HEK293 (cell line): ENCODE measurements around the gene SURF1.

ENCODE experiments used
- CTCF ChIA-PET: fragments of 350-600 bp; formaldehyde crosslinking; extraction: SDS; loops from one replicate; lab custom pipeline; 2021; ENCODE audit warnings: antibody characterized with exemption; lab: Yijun Ruan, JAX
- POLR2A ChIA-PET: fragments of 300-600 bp; formaldehyde crosslinking; extraction: SDS; loops from one replicate; lab custom pipeline; 2020; ENCODE audit warnings: antibody characterized with exemption, inconsistent platforms; lab: Yijun Ruan, JAX
- H3K27ac ChIP-seq: fragments of 200-500 bp; sonication (Bioruptor generic); 2 replicates; pipeline ENCODE4 v1.5.1; 2014; ENCODE audit warnings: low read depth, low read length, control low read depth, inconsistent platforms; ENCODE audit errors: extremely low read depth
- H3K36me3 ChIP-seq, 2 experiments: fragments of 200-500 bp in 1 of 2; sonication (Bioruptor generic) in 1 of 2; 1 replicate in 1 of 2; 2 replicates in 1 of 2; pipeline ENCODE4 v1.5.1; 2014 to 2017; ENCODE audit warnings: inconsistent platforms in 2 of 2, low read length in 2 of 2; ENCODE audit not compliant: control insufficient read depth in 2 of 2, insufficient read depth in 1 of 2
- H3K4me1 ChIP-seq: fragments of 200-500 bp; sonication (Bioruptor generic); 2 replicates; pipeline ENCODE4 v1.5.1; 2014; ENCODE audit warnings: mild to moderate bottlenecking, low read length, inconsistent platforms; ENCODE audit not compliant: control insufficient read depth, insufficient read depth
- H3K4me3 ChIP-seq: 2 replicates; pipeline ENCODE4 v1.5.1; 2011; ENCODE audit warnings: low read depth, mild to moderate bottlenecking, control low read depth, low read length, moderate library complexity
- H3K9me3 ChIP-seq: fragments of 200-500 bp; sonication (Bioruptor generic); 2 replicates; pipeline ENCODE4 v1.5.1; 2014; ENCODE audit warnings: low read depth, low read length, inconsistent platforms; ENCODE audit not compliant: control insufficient read depth, insufficient read depth
- CTCF ChIP-seq: fragments of 450-650 bp; formaldehyde crosslinking; IDR thresholded peaks from 2 replicates; pipeline ENCODE4 v1.5.1; 2016; ENCODE audit warnings: missing biosample characterization, missing genetic modification characterization
- HOXA7 ChIP-seq: sonication (generic); formaldehyde crosslinking; IDR thresholded peaks from 2 replicates; pipeline ENCODE4 v1.8.1; 2022; ENCODE audit warnings: missing genetic modification reagents, borderline replicate concordance
- REST ChIP-seq: fragments of 450-650 bp; formaldehyde crosslinking; IDR thresholded peaks from 2 replicates; pipeline ENCODE4 v1.5.1; 2016; ENCODE audit warnings: missing biosample characterization, missing genetic modification characterization
- SETDB1 ChIP-seq: IDR thresholded peaks from one replicate; pipeline ENCODE4 v1.6.1; 2017; ENCODE audit warnings: mild to moderate bottlenecking, low read length, moderate library complexity, mixed read lengths; ENCODE audit not compliant: insufficient read length
- YY2 ChIP-seq: fragments of 450-650 bp; formaldehyde crosslinking; IDR thresholded peaks from 2 replicates; pipeline ENCODE4 v1.5.1; 2016; ENCODE audit warnings: missing biosample characterization, missing genetic modification characterization
- ZBTB10 ChIP-seq: fragments of 450-650 bp; formaldehyde crosslinking; IDR thresholded peaks from 2 replicates; pipeline ENCODE4 v1.5.1; 2016; ENCODE audit warnings: missing biosample characterization, missing genetic modification characterization
- ZFHX2 ChIP-seq: fragments of 450-650 bp; formaldehyde crosslinking; conservative IDR thresholded peaks from 2 replicates; pipeline ENCODE4 v1.5.1; 2016; ENCODE audit warnings: missing biosample characterization, missing genetic modification characterization
- ZNF138 ChIP-seq: fragments of 450-650 bp; formaldehyde crosslinking; IDR thresholded peaks from 2 replicates; pipeline ENCODE4 v1.5.1; 2016; ENCODE audit warnings: missing biosample characterization, missing genetic modification characterization, borderline replicate concordance
- ZNF335 ChIP-seq: fragments of 450-650 bp; formaldehyde crosslinking; conservative IDR thresholded peaks from 2 replicates; pipeline ENCODE4 v1.5.1; 2016; ENCODE audit warnings: missing biosample characterization, missing genetic modification characterization
- ZNF341 ChIP-seq: fragments of 450-650 bp; formaldehyde crosslinking; IDR thresholded peaks from 2 replicates; pipeline ENCODE4; 2016; ENCODE audit warnings: low read depth, missing biosample characterization, missing genetic modification characterization
- ZNF391 ChIP-seq: fragments of 450-650 bp; formaldehyde crosslinking; IDR thresholded peaks from 2 replicates; pipeline ENCODE4 v1.5.1; 2016; ENCODE audit warnings: low read depth, missing biosample characterization, missing genetic modification characterization, borderline replicate concordance
- ZNF518A ChIP-seq: fragments of 450-650 bp; formaldehyde crosslinking; conservative IDR thresholded peaks from 2 replicates; pipeline ENCODE4 v1.5.1; 2016; ENCODE audit warnings: low read depth, missing biosample characterization, missing genetic modification characterization
- ZNF549 ChIP-seq: fragments of 450-650 bp; IDR thresholded peaks from 2 replicates; pipeline ENCODE4 v1.5.1; 2018; ENCODE audit warnings: missing biosample characterization, missing genetic modification characterization, mild to moderate bottlenecking, inconsistent platforms, moderate library complexity
- ZNF704 ChIP-seq: fragments of 450-650 bp; formaldehyde crosslinking; IDR thresholded peaks from 2 replicates; pipeline ENCODE4 v1.5.1; 2016; ENCODE audit warnings: missing biosample characterization, missing genetic modification characterization
- ZNF830 ChIP-seq: fragments of 450-650 bp; IDR thresholded peaks from 2 replicates; pipeline ENCODE4 v1.5.0; 2018; ENCODE audit warnings: missing biosample characterization, missing genetic modification characterization, low read depth, mild to moderate bottlenecking, moderate library complexity
- ZSCAN18 ChIP-seq: fragments of 450-650 bp; formaldehyde crosslinking; IDR thresholded peaks from 2 replicates; pipeline ENCODE4 v1.5.1; 2016; ENCODE audit warnings: missing biosample characterization, missing genetic modification characterization

The SURF1 gene

GRCh38 chr9:133405508-133406438 is 49.5 kb upstream of the SURF1 start:
- H3K36me3 ChIP-seq = peaks cover 5 to 81% of the 10 kb centered on the region in 2 experiments; a peak in 2 of 3 replicates
- CTCF ChIA-PET = interaction anchor here (0.7 to 4.8 kb wide), 7 partner anchors 8 to 123 kb away, joined by 3 to 24 read pairs (median 9); no protein-coding TSS in a partner anchor
- no peak overlapping the region for H3K27ac ChIP-seq
- no peaks in the 10 kb centered on the region for H3K9me3 ChIP-seq
- no peak for TF ChIP-seq HOXA7 (CRISPR knock-in tag)
- no peak for TF ChIP-seq ZNF830 (tag by site-specific recombination)
- no peak for TF ChIP-seq YY2 (tag by site-specific recombination)
- no peak for TF ChIP-seq CTCF (tag by site-specific recombination)
- TF ChIP-seq ZNF704 (tag by site-specific recombination) = no peak
- TF ChIP-seq ZSCAN18 = no peak
- no peak for TF ChIP-seq ZNF391 (tag by site-specific recombination)
- TF ChIP-seq SETDB1 = no peak
- no peak for TF ChIP-seq ZFHX2 (tag by site-specific recombination)
- TF ChIP-seq ZNF341 (tag by site-specific recombination) = no peak
- TF ChIP-seq ZNF335 = no peak
- no peak for TF ChIP-seq ZNF138
- TF ChIP-seq REST (tag by site-specific recombination) = no peak
- no peak for TF ChIP-seq ZNF518A (tag by site-specific recombination)
- TF ChIP-seq ZBTB10 = no peak
- TF ChIP-seq ZNF549 (tag by site-specific recombination) = no peak
- no peak overlapping the region for H3K4me3 ChIP-seq
- POLR2A ChIA-PET = interaction anchor here (0.6 kb wide), 1 partner anchor 76 kb away, joined by 5 read pairs; no protein-coding TSS in a partner anchor
- no peaks in the 10 kb centered on the region for H3K4me1 ChIP-seq
